Iris pigment epithelial cell (primary cell): ENCODE data around the gene LRP6.
"Not testable (repeated sequence)": the region's sequence is repeated elsewhere in the genome, so short reads cannot be mapped to it uniquely, and the experiment has no call there.

Experiments used
- DNase-seq: peaks from one replicate; pipeline ENCODE4 v3.0.0-alpha.2; 2011; ENCODE audit warnings: low read depth

LRP6 gene

GRCh38 chr12:12180575-12180974 is 86.3 kb downstream of the LRP6 start:
- DNase-seq: no peak

- no peak for DNase-seq
Measured at GRCh38 chr12:12180136-12180535, 86.7 kb downstream of the LRP6 start.

GRCh38 chr12:12178559-12178958 is 88.3 kb downstream of the LRP6 start:
- DNase-seq: no peak

GRCh38 chr12:12176402-12176801 is 90.4 kb downstream of the LRP6 start:
- no peak for DNase-seq

- DNase-seq: peak; percentile 48
Measured at GRCh38 chr12:12171991-12172511, 94.8 kb downstream of the LRP6 start.

- no peak for DNase-seq
Measured at GRCh38 chr12:12167847-12168246, 99.0 kb downstream of the LRP6 start.

- DNase-seq: no peak
Measured at GRCh38 chr12:12166751-12167150, 100.1 kb downstream of the LRP6 start.

- peak; percentile 16 for DNase-seq
Measured at GRCh38 chr12:12159988-12160387, 106.9 kb downstream of the LRP6 start.

- no peak for DNase-seq
Measured at GRCh38 chr12:12158858-12159257, 108.0 kb downstream of the LRP6 start.

- no peak for DNase-seq
Measured at GRCh38 chr12:12157424-12157823, 109.4 kb downstream of the LRP6 start.

GRCh38 chr12:12156828-12157227 is 110.0 kb downstream of the LRP6 start:
- DNase-seq: no peak

GRCh38 chr12:12156116-12156515 is 110.7 kb downstream of the LRP6 start:
- DNase-seq: no peak

- no peak for DNase-seq
Measured at GRCh38 chr12:12153596-12153995, 113.2 kb downstream of the LRP6 start.

GRCh38 chr12:12147111-12147510 is 119.7 kb downstream of the LRP6 start:
- DNase-seq: no peak

- not testable (repeated sequence) for DNase-seq
Measured at GRCh38 chr12:12144531-12144930, 122.3 kb downstream of the LRP6 start.

- no peak for DNase-seq
Measured at GRCh38 chr12:12141000-12141399, 125.8 kb downstream of the LRP6 start.

GRCh38 chr12:12138203-12139154 is 128.4 kb downstream of the LRP6 start:
- DNase-seq: no peak

GRCh38 chr12:12133785-12134184 is 133.1 kb downstream of the LRP6 start:
- DNase-seq: no peak

GRCh38 chr12:12133259-12133658 is 133.6 kb downstream of the LRP6 start:
- no peak for DNase-seq

GRCh38 chr12:12128670-12129069 is 138.2 kb downstream of the LRP6 start:
- DNase-seq: no peak

GRCh38 chr12:12127304-12127703 is 139.5 kb downstream of the LRP6 start:
- no peak for DNase-seq

- no peak for DNase-seq
Measured at GRCh38 chr12:12126551-12126950, 140.3 kb downstream of the LRP6 start.

GRCh38 chr12:12123036-12123604 is 143.7 kb downstream of the LRP6 start:
- DNase-seq: no peak
